HG03378 (cell line): ENCODE results near the gene USP47.

Experiments
- ATAC-seq: cut with Tn5 transposase; IDR thresholded peaks from one replicate; pipeline ENCODE4 v1.9.1; 2021; ENCODE audit warnings: mild to moderate bottlenecking, moderate library complexity; ENCODE audit not compliant: unreplicated experiment

USP47 gene

GRCh38 chr11:11965656-11966353, 124.0 kb downstream of the USP47 start:
- ATAC-seq, result no peak

- no peak for ATAC-seq
Measured at GRCh38 chr11:11966354-11966741, 124.6 kb downstream of the USP47 start.

DNA sequence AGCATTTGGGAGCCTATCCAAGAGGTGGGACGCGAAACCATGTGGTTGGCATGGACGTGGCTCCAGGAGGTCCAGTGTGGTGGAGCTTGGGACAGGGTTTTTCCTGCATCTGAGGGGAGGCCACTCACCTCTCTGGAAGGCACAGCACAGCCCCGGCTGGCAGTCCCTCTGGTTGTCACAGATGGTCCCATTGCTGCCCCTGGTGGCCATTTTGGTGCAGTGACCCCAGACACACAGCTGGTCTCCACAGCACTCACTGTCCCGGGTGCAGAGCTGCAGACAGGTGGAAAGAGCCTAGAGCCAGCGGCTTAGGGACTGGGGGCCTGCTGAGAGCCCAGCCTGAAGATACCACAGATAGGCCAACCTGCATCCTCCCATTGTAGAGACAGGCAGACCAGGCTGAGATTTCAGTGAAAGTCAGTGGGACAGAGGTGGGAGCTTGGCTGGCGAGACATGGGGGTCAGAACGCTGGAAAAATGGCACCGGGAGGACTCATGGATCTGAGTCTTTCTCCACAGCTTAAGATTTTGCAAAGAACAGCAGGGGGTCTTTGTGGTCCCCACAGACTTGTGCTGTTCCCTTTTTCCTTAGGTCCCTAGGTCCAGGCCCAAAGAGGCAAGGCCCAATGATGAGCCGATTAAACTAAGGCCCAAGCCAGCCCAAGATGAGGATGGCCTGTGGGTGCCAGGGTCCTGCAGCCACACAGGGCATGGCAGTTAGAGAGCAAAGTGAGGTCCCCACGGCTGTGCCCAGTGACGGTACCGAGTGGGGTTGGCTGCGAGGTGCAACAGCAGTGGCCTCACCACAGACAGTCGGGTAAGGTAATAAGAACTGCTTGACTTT, 125.3 kb downstream of the USP47 start:
- ATAC-seq, result peak; percentile 83

DNA sequence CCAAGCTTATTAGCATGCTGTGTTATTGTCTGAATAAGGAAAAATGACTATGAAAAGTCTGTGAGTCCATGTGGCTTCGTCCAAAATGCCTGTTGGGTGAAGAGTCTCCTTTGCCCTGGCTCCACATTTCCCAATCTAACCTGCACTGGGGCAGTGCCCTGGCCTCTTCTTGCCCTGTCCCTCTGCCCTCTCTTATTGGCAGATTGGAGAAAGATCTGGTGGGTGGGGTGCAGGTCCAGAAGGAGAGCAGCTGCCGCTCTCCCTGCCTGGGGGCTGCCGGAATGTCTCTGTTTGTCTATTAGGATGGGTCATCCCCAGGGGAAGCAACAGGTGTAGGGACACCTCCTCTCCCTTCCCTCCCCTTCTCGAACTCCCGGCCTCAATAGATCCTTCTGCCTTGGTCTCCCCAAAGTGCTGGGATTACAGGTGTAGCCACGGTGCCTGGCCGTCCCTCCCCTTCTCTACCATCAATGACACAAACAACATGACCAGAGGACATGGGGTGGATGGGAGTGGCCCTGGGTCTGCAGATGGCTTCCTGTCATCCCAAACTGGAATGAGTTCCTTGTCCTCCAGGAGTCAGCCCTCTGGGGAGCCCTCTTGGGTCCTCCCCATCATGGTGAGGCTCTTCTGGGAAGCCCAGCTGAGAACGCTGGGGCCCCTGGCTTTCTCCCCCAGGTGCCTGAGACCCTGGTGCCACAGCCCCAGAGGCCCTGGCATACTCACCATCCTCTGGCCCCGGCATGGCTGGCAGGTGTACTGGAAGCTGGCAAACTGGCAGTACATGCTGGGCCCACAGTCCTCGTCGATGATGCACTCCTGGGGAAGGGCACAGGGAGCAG, 126.1 kb downstream of the USP47 start:
- no peak for ATAC-seq

GRCh38 chr11:11968511-11969280, 126.9 kb downstream of the USP47 start:
- no peak for ATAC-seq

DNA sequence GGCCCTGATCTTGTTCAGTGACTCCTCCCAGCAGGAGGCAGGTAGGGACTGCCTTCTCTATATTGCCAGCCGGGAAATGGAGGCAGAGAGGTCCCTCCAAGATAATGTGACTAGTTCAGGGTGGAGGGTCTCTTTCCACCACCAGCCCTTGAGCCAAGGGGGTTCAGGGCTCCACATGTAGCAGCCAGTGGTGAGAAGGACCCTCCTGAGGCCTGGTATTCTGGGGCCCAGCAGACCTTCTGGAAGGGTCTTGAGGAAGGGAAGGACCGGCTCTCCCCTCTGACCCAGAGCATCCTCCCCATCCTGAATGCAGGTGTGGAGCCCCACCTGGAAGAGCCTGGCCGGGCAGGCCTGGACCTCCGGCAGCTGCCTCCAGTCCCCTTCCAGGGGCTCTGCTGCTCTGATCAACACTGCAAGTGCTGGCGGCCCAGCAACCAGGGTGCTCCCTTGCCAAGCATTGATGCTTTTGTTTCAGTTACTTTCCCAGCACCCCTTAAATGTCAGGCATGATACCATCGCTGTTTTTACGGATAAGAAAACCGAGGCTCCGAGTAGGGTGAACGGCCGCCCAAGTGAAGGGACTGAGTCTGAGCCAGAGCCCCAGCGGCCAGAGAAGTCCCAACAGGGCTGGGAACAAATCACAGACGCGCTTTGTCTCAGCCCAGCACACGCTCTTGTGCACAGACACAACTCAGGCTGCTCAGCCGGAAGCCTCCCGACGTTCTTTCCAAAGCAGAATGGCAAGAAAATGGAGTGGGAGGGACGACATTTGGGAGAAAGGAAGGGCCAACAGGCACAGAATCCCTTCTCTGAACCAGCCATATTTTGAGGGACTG, 127.8 kb downstream of the USP47 start:
- ATAC-seq, result no peak

DNA sequence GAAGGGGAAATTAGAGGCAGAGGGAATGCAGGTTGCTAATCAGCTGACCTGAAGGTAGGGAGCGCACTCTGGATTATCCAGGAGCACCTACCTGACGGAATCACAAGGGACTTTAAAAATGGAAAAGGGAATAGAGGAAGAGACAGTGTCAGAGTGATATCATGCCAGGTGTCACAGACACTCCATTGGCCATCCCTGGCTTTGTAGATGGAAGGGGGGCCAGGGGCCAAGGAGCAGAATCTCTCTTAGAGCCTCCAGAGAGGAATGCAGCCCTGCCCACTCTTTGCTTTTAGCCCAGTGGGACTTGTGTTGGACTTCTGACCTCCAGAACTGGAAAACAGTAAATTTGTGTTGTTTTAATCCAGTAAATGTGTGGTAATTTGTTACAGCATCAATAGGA, 128.8 kb downstream of the USP47 start:
- no peak for ATAC-seq

GRCh38 chr11:11971906-11972547, 130.3 kb downstream of the USP47 start:
- ATAC-seq, result no peak

DNA sequence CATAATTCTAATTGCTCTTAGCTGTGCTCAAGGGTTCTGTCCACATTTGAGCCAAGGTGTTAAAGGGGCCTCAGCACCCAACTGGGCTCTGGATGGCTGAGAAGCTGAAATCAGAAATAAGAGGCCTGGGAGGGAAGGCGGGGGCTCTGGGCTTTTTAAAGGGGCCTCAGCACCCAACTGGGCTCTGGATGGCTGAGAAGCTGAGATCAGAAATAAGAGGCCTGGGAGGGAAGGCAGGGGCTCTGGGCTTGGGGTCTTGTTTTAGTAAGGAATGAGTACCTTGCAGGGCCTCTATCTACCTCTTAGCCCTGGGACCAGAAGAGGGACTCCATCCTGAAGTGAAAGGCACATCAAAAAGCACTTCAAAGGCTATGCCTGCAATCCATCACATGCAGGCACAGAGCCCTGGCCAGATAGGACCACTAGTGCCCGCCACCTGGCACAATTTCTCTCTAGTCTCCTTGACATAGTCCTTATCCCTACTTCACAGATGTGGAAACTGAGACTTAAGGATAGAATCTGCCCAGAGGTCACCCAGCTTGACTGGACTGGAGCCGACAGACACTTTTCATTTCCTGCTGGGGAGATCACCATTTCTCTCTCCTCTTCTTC, 131.1 kb downstream of the USP47 start:
- no peak for ATAC-seq

- ATAC-seq, result no peak
Measured at GRCh38 chr11:11973361-11973800, 131.6 kb downstream of the USP47 start.

DNA sequence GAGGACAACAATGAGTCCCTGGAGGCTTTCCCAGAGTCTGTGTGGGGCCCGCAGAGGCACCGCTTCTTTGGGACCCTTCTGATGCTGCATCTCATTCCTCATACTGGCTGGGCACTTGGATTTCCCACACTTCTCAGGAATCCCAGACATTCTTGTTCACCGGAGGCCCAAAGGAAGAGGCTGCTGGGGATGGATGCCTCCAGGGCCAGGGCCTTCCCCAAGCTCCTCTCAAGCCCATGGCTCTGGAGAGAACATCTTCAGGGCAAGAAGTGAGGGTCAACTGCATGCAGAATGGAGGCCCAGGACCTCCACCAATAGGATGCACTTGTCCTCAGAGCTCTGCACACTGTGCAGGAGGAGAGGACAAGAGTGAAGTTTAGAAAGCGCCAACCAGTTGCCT, 132.1 kb downstream of the USP47 start:
- ATAC-seq, result no peak

DNA sequence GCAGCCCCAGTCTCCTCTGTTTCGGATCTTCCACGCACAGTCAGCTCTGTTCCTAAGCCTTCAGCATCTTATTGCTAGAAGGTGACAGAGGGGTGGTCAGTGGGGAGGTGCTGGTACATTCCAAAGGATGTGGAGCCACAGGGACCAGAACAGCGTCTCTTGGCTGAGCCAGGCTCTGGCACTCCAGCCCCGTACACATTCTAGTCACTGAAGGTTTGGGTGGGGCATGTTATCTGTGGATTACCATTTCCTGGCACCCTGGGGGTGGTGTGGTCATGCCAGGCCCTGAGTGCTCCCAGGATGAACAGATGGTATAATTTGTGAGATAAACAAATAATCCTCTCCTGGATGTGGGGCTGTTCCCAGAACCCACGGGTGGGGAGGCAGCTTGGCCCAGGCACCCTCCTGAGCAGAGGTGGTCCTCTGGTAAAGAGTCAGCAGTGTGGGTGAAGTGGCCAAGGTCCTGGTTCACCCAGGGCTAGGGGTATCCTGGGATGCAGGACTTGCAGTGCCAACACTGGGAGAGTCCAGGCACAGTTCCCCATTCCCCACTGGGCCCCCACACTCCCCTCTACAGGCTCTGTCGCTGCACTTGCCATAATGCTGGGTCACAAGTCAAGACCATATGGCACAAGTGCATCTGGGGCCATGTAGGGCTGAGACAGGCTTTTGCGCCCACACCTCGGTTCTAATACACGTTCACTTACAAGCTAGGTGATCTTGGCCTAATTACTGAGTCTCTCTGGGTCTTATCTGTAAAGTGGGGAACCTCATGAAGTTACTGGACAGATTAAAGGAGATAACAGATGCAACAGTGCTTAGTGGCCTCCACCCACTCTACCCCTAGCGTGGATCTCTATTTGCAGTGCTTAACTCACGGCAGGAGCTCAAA, 133.7 kb downstream of the USP47 start:
- ATAC-seq, result no peak

DNA sequence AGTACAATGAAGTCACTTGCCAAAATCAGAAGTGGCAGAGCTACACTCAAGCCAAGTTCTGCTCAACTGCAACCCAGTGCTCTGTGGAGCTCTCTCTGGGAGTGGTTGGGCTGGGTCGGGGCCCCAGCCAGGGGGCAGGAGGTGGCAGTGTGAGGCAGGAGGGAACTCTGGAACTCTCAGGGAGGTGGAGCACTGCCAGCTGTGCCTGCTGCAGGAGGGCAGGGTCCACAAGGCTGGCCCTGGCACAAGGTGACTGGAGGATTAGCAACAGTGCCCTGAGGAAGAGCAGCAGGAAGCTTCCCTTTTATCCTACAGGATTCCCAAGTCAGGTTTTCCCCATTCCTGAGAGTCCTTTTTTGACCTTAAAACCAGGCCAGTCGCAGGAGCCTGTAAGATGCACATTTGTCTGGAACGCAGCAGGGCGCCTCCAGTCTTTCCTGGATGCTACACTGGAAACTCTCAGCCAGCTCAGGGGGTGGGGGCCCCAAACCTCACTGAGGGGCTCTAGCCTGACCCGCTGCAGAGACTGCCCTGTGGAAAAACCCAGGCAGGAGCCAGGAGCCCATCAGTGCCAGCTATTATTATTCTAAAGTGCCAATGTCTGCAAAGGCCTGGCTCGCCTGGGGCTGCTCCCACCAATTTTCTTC, 134.8 kb downstream of the USP47 start:
- ATAC-seq, result no peak

DNA sequence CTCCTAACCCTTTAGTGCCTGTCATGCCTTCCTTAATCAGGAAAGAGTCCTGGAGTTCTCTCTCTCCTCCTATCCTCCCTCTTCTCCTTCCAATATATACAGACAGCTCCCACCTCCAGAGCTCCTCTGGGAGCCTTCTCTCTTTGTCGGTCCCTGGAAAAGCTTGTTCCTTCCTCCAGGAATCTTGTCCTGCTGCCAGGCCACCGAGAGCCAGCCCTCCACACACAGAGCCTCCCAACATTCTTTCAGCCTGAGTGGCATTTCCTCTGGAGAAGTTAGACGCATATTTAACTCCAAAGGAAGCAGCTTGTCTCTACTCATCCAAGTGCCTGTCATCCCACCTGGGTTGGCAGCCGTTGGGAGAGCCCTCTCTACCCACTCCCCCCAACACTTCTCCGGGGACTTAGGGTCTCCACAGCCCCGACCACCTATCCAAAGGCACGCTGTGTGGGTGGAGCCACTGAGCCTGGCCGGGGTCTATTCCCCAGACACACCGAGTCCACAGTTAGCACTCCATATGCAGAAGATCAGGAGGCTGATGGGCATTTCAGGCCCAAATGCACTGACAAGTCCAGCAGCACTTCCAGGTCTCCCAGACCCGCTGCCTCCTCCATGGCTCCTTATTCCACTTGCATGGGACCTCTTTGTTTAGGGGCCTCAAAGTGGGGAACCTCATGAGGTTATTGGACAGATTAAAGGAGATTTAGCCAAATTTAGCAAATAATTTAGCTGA, 135.6 kb downstream of the USP47 start:
- ATAC-seq, result no peak

DNA sequence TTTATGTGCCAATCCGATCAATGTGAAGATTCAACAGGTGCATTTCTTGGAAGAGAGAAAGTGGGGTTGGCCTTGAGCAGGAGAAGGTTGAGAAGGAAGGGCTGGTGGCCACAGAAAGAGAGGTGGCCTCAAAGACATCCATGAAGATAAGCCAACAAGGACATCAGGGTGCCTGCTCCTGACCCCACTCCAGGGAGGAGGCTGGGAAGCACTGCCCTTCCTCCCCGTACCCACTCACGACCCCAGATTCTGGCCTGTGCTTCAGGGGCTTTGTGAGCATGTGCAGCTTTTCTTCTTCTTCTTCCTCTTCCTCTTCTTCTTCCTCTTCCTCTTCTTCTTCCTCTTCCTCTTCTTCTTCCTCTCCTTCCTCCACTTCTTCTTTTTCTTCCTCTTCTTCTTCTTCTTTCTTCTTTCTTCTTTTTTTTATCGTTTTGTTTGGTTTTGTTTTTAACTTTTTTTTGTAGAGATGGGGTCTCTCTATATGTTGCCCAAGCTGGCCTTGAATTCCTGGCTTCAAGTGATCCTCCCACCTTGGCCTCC, 136.4 kb downstream of the USP47 start:
- ATAC-seq, result no peak

GRCh38 chr11:11978792-11979487, 137.2 kb downstream of the USP47 start:
- no peak for ATAC-seq
